K562 (cell line): Measurements from ENCODE around the gene PRSS27. TPM values are rescaled to one million over a fixed set of nuclear protein-coding genes. Genes with fewer than 3 reads are reported as not detected.

Experiments used
- ATAC-seq: fragments of 200-7000 bp; cut with Tn5 transposase; 3 replicates; pipeline ENCODE4 v1.9.1; 2020; ENCODE audit warnings: moderate library complexity
- BruUV-seq: library from RNA; stranded (reverse); fragments of 400-500 nt; replicated peaks from 2 replicates; lab custom pipeline; 2021; lab: Mats Ljungman, UMichigan
- CTCF ChIA-PET: fragments of 300-600 bp; formaldehyde crosslinking; extraction: SDS; loops from one replicate; lab custom pipeline; 2021; ENCODE audit warnings: low intra/inter-chr PET ratio; lab: Yijun Ruan, JAX
- POLR2A ChIA-PET: fragments of 300-600, 350-650 bp; sonication (Branson Sonifier 250); formaldehyde crosslinking; extraction: SDS; loops from one replicate; lab custom pipeline; 2021; ENCODE audit warnings: antibody characterized with exemption, inconsistent platforms; lab: Yijun Ruan, JAX
- DNase-seq, 4 experiments: peaks; one replicate each; pipeline versions ENCODE4 v3.0.0 to v3.0.0-alpha.2; 2011 to 2018; ENCODE audit warnings: low spot score in 3 of 4, mixed read lengths in 3 of 4; ENCODE audit errors: extremely low read depth in 1 of 4
- FAIRE-seq: peaks from 2 replicates; lab custom pipeline; 2011; peaks lifted over from hg19 to GRCh38; lab: Jason Lieb, UNC
- H2AFZ ChIP-seq: 2 replicates; pipeline ENCODE4 v1.6.0; 2011; ENCODE audit warnings: low read depth, low read length, control low read depth, inconsistent platforms
- H3K27ac ChIP-seq: fragments of 200-600 bp; 3 replicates; pipeline ENCODE4 v1.8.0; 2011; ENCODE audit warnings: low read depth, mild to moderate bottlenecking, control low read depth, inconsistent platforms, low read length, moderate library complexity, mixed read lengths; ENCODE audit errors: extremely low read depth
- H3K27me3 ChIP-seq, 2 experiments: fragments of 300-600 bp in 1 of 2; 2 replicates in 1 of 2; 3 replicates in 1 of 2; pipeline versions ENCODE4 v1.6.0 to v1.8.0; 2011; ENCODE audit warnings: inconsistent platforms in 2 of 2, low read length in 2 of 2, mild to moderate bottlenecking in 1 of 2, mixed read lengths in 1 of 2, moderate library complexity in 1 of 2; ENCODE audit not compliant: control insufficient read depth in 2 of 2, insufficient read depth in 2 of 2
- H3K36me3 ChIP-seq: fragments of 300-600 bp; 3 replicates; pipeline ENCODE4 v1.8.0; 2011; ENCODE audit warnings: mild to moderate bottlenecking, low read length, inconsistent platforms; ENCODE audit not compliant: control insufficient read depth, insufficient read depth
- H3K4me1 ChIP-seq, 2 experiments: fragments of 200-600 bp in 1 of 2; replicated peaks in 1 of 2; 2 replicates in 1 of 2; 3 replicates in 1 of 2; pipeline versions ENCODE4 v1.5.1 to v1.8.0; 2011; ENCODE audit warnings: inconsistent platforms in 2 of 2, low read length in 2 of 2, mild to moderate bottlenecking in 1 of 2, mixed read lengths in 1 of 2, moderate library complexity in 1 of 2; ENCODE audit not compliant: control insufficient read depth in 2 of 2, insufficient read depth in 2 of 2
- H3K4me2 ChIP-seq: 2 replicates; pipeline ENCODE4 v1.6.1; 2011; ENCODE audit warnings: low read length, control low read depth, inconsistent platforms, mixed read lengths; ENCODE audit not compliant: insufficient read depth
- H3K4me3 ChIP-seq: fragments of 200-600 bp; sonication (generic), shearing (Covaris generic); 2 replicates; pipeline ENCODE4 v1.5.1; 2016; ENCODE audit warnings: control low read depth, inconsistent platforms
- H3K79me2 ChIP-seq: fragments of 200-600 bp; 3 replicates; pipeline ENCODE4 v1.8.0; 2011; ENCODE audit warnings: low read length, inconsistent platforms; ENCODE audit not compliant: control insufficient read depth, insufficient read depth
- H3K9ac ChIP-seq, 2 experiments: 2 replicates each; pipeline versions ENCODE4 v1.6.0 to v1.6.1; 2011; ENCODE audit warnings: low read depth in 2 of 2, low read length in 2 of 2, control low read depth in 1 of 2, inconsistent platforms in 1 of 2, mild to moderate bottlenecking in 1 of 2, mixed read lengths in 1 of 2; ENCODE audit not compliant: insufficient read depth in 1 of 2
- H3K9me1 ChIP-seq: one replicate; pipeline ENCODE4 v1.6.0; 2011; ENCODE audit warnings: inconsistent platforms, mild to moderate bottlenecking, low read length, moderate library complexity; ENCODE audit not compliant: control insufficient read depth, insufficient read depth
- H3K9me3 ChIP-seq: replicated peaks from 2 replicates; pipeline ENCODE4 v1.5.1; 2011; ENCODE audit warnings: low read depth, low read length, inconsistent platforms; ENCODE audit not compliant: control insufficient read depth, insufficient read depth
- H4K20me1 ChIP-seq: replicated peaks from 2 replicates; pipeline ENCODE4 v1.6.1; 2011; ENCODE audit warnings: low read length, inconsistent platforms, mixed read lengths; ENCODE audit not compliant: control insufficient read depth, insufficient read depth
- ATF7 ChIP-seq: fragments of 450-650 bp; IDR thresholded peaks from 2 replicates; pipeline ENCODE4 v1.7.1; 2014; ENCODE audit warnings: mild to moderate bottlenecking, moderate library complexity
- CSDE1 ChIP-seq, 2 experiments: fragments of 450-650 bp; IDR thresholded peaks; 2 replicates each; pipeline ENCODE4 v1.6.1; 2016; ENCODE audit warnings: mild to moderate bottlenecking in 1 of 2
- ETV1 ChIP-seq: fragments of 450-650 bp; conservative IDR thresholded peaks from 2 replicates; pipeline ENCODE4 v1.6.1; 2016; ENCODE audit warnings: missing genetic modification characterization, control low read depth, low read depth, missing compliant biosample characterization
- ETV5 ChIP-seq: sonication (generic); formaldehyde crosslinking; IDR thresholded peaks from 2 replicates; pipeline ENCODE4 v1.4.0; 2020; ENCODE audit warnings: low read depth, mild to moderate bottlenecking, missing genetic modification reagents
- GATA2 ChIP-seq: sonication (generic); formaldehyde crosslinking; IDR thresholded peaks from 2 replicates; pipeline ENCODE4 v1.4.0; 2020; ENCODE audit warnings: mild to moderate bottlenecking, missing genetic modification reagents
- HNRNPK ChIP-seq: fragments of 200-400 bp; formaldehyde crosslinking; IDR thresholded peaks from one replicate; pipeline ENCODE4 v1.6.1; 2018; ENCODE audit warnings: mild to moderate bottlenecking, low read depth, low read length; ENCODE audit not compliant: poor library complexity, severe bottlenecking
- MAZ ChIP-seq, 2 experiments: fragments of 450-650 bp in 1 of 2; sonication (generic) in 1 of 2; formaldehyde crosslinking; IDR thresholded peaks in 1 of 2; conservative IDR thresholded peaks in 1 of 2; 2 replicates each; pipeline versions ENCODE4 v1.4.0 to v1.5.0; 2020; ENCODE audit warnings: mild to moderate bottlenecking in 1 of 2, missing genetic modification reagents in 1 of 2
- NCOA6 ChIP-seq: fragments of 450-650 bp; IDR thresholded peaks from 2 replicates; pipeline ENCODE4 v1.6.1; 2017; ENCODE audit warnings: mild to moderate bottlenecking
- PHF8 ChIP-seq: fragments of 200-600 bp; sonication (generic); IDR thresholded peaks from 2 replicates; pipeline ENCODE4 v1.6.1; 2012; ENCODE audit warnings: mixed run types, mild to moderate bottlenecking, inconsistent platforms, low read length, moderate library complexity, borderline replicate concordance
- XRCC5 ChIP-seq: fragments of 200-400 bp; formaldehyde crosslinking; IDR thresholded peaks from 2 replicates; pipeline ENCODE4 v1.6.1; 2017; ENCODE audit warnings: low read depth, mild to moderate bottlenecking, low read length
- ZBED1 ChIP-seq: IDR thresholded peaks from 2 replicates; pipeline ENCODE4 v1.6.1; 2014
- ZFPM2 ChIP-seq: fragments of 250-450 bp; sonication (Bioruptor Pico); IDR thresholded peaks from 2 replicates; pipeline ENCODE4 v1.5.1; 2022; ENCODE audit warnings: mild to moderate bottlenecking
- ZFX ChIP-seq: sonication (generic); formaldehyde crosslinking; IDR thresholded peaks from 2 replicates; pipeline ENCODE4 v1.8.0; 2022; ENCODE audit warnings: mild to moderate bottlenecking, missing genetic modification reagents, moderate library complexity
- ZNF212 ChIP-seq: fragments of 450-650 bp; formaldehyde crosslinking; IDR thresholded peaks from 2 replicates; pipeline ENCODE4 v1.4.0; 2020; ENCODE audit warnings: mild to moderate bottlenecking
- ZNF668 ChIP-seq: fragments of 250-450 bp; sonication (Bioruptor Pico); IDR thresholded peaks from 2 replicates; pipeline ENCODE4 v1.8.0; 2022; ENCODE audit warnings: mild to moderate bottlenecking, inconsistent platforms
- WGBS: fragments of 100-300 bp; shearing (Covaris generic); methylation state at CpG from one replicate; pipeline ENCODE4 v1.1.6; 2016; ENCODE audit warnings: low coverage, mixed read lengths; ENCODE audit not compliant: insufficient coverage; ENCODE audit errors: missing lambda C conversion rate; 5-methylcytosine and 5-hydroxymethylcytosine counted together
- in situ Hi-C: fragments of 300-500 bp; cut with MboI; formaldehyde crosslinking; loops from 4 replicates; pipeline ENCODE4 v1.15.0; 2018; ENCODE audit warnings: inconsistent platforms, mixed read lengths
- intact Hi-C: fragments of 100-400 bp; cut with micrococcal nuclease; formaldehyde crosslinking; loops from 2 replicates; pipeline ENCODE4 v1.14.2; 2022
- polyA plus RNA-seq, 8 experiments: library from polyadenylated mRNA; depleted of rRNA in 4 of 8; stranded (reverse) in 5 of 8; unstranded in 3 of 8; fragments of >200 nt; fragmentation: Nextera tagmentation in 2 of 8; fragmentation: Illumina TruSeq in 1 of 8; extraction: Ambion mirVana in 2 of 8; extraction: Trizol in 1 of 8; gene quantifications; 2 replicates each; pipeline versions ENCODE4 v1.2.1 to v1.2.3, GENCODE V29; 2011 to 2014; ENCODE audit warnings: inconsistent platforms in 1 of 8, missing spikeins in 1 of 8
- total RNA-seq, 7 experiments: library from RNA; depleted of rRNA in 6 of 7; stranded (reverse); fragments of >200 nt in 6 of 7; fragmentation: Illumina TruSeq in 2 of 7; extraction: Trizol in 2 of 7; gene quantifications; 2 replicates each; pipeline versions ENCODE4 v1.2.1 to v1.2.3, GENCODE V29; 2011 to 2021; ENCODE audit warnings: low replicate concordance in 1 of 7
- TF ChIP-seq, protein P1 (sequence below), 2 experiments: IDR thresholded peaks; 2 replicates each; pipeline ENCODE4 v1.6.1; 2012; ENCODE audit warnings: improper control_type of control experiment in 2 of 2, low read depth in 2 of 2, low read length in 2 of 2, borderline replicate concordance in 1 of 2
- TF ChIP-seq, protein P2 (sequence below): fragments of 450-650 bp; IDR thresholded peaks from 2 replicates; pipeline ENCODE4 v1.6.1; 2016

PRSS27 gene
- total and polyA plus RNA-seq, 9 of the 15 experiments (the other 6 are each of a cell fraction or from before 2014, with no cell fraction given), result 0.09 to 0.20 (median 0.17) TPM; not detected in 5

DNA sequence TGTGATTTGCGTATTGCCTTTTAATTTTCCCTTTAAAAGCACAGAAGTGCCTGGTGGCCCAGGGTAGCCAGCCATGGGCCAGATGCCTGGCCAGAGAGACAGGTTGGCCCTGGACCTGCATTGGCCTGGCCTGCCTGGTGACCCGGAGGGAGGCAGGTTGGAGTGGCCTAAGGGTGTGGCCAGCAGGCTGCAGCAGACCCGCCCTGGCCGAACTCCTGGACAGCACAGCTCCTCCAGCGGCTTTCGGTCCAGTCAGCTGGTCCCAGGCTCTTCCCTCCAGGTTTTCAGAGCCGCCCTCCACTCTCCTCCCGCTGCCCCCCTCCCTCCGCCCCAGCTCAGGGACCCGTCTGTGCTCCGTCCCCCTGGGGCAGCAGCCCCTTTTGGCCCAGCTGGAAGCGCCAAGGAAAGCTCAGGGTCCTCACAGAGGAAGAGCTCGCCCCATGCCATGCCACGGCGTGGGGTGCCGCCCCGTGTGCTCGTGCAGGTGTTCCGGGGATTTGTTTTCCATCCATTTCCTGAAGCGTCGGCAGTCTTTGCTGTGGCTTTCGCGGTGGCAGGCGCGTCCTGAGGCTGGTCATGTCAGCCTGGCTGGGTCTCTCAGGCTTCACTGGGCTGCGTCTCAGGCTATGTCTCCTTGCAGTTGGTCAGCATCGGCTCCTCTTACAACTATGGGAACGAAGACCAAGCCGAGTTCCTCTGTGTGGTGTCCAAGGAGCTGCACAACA lies 18.1 kb downstream of the PRSS27 start:
- no peak for ATAC-seq
- Histone ChIP-seq H3K36me3 (peaks cover 80% of the 10 kb centered on the region; the same call in 2 of the 3 replicates), H4K20me1 (no peaks in the 10 kb centered on the region; the same call in 1 of the 2 replicates), H3K79me2 (no peaks in the 10 kb centered on the region), H3K9ac (no peak overlapping the region; a peak in 1 of 4 replicates), H2AFZ (no peak overlapping the region), H3K9me1 (peaks cover 2% of the 10 kb centered on the region), H3K4me1 (peaks cover 0 to 33% of the 10 kb centered on the region in 2 experiments; a peak in 1 of 5 replicates), H3K4me2 (no peak overlapping the region), H3K27ac (no peak overlapping the region), H3K27me3 (no peaks in the 10 kb centered on the region), H3K9me3 (no peaks in the 10 kb centered on the region), H3K4me3 (no peak overlapping the region)
- no peak for TF ChIP-seq ZFX
- TF ChIP-seq NCOA6, result no peak
- TF ChIP-seq, protein P1, sequence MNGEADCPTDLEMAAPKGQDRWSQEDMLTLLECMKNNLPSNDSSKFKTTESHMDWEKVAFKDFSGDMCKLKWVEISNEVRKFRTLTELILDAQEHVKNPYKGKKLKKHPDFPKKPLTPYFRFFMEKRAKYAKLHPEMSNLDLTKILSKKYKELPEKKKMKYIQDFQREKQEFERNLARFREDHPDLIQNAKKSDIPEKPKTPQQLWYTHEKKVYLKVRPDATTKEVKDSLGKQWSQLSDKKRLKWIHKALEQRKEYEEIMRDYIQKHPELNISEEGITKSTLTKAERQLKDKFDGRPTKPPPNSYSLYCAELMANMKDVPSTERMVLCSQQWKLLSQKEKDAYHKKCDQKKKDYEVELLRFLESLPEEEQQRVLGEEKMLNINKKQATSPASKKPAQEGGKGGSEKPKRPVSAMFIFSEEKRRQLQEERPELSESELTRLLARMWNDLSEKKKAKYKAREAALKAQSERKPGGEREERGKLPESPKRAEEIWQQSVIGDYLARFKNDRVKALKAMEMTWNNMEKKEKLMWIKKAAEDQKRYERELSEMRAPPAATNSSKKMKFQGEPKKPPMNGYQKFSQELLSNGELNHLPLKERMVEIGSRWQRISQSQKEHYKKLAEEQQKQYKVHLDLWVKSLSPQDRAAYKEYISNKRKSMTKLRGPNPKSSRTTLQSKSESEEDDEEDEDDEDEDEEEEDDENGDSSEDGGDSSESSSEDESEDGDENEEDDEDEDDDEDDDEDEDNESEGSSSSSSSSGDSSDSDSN (IDR thresholded peaks at IDR 0.05; ENCODE audit: borderline replicate concordance in 1 of 2, low read depth in 2 of 2, low read length in 2 of 2), result no peak
- no peak for TF ChIP-seq HNRNPK
- no peak for TF ChIP-seq CSDE1 (IDR thresholded peaks at IDR 0.05)
- no peak for TF ChIP-seq ETV5 (CRISPR knock-in tag)
- TF ChIP-seq, protein P2, sequence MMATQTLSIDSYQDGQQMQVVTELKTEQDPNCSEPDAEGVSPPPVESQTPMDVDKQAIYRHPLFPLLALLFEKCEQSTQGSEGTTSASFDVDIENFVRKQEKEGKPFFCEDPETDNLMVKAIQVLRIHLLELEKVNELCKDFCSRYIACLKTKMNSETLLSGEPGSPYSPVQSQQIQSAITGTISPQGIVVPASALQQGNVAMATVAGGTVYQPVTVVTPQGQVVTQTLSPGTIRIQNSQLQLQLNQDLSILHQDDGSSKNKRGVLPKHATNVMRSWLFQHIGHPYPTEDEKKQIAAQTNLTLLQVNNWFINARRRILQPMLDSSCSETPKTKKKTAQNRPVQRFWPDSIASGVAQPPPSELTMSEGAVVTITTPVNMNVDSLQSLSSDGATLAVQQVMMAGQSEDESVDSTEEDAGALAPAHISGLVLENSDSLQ, result no peak
- TF ChIP-seq ETV1 (tag), result no peak
- no peak for TF ChIP-seq ATF7
- TF ChIP-seq ZNF212 (CRISPR knock-in tag), result no peak
- TF ChIP-seq ZBED1, result no peak
- TF ChIP-seq ZFPM2 (CRISPR knock-in tag), result no peak
- TF ChIP-seq XRCC5, result no peak
- TF ChIP-seq GATA2, result no peak
- TF ChIP-seq ZNF668 (CRISPR knock-in tag), result no peak
- no peak for TF ChIP-seq PHF8
- TF ChIP-seq MAZ (CRISPR knock-in tag; conservative IDR thresholded peaks at IDR 0.05 in 1 of 2, IDR thresholded peaks at IDR 0.05 in 1 of 2), result no peak
- intact Hi-C loops (no loop called here), in situ Hi-C loops (no loop called here)
- POLR2A ChIA-PET, result interaction anchor here (1.5 kb wide), 1 partner anchor 20 kb away, joined by 4 read pairs; the partner anchor contains the start of gene KCTD5
- WGBS, result 92% methylated on average over 18 of the region's 29 CpGs
- no TSS peak for BruUV-seq
- no peak for DNase-seq
- CTCF ChIA-PET, result no interaction called here
- no peak for FAIRE-seq
